Type B pancreatic cell (in vitro differentiated cells): ENCODE data around the gene SRGN. TPM values are rescaled to one million over a fixed set of nuclear protein-coding genes. Genes with fewer than 3 reads are reported as not detected.

ENCODE experiments used
- DNase-seq: peaks from one replicate; pipeline ENCODE4 v3.0.0; 2021; ENCODE audit warnings: mixed read lengths; ENCODE audit not compliant: unreplicated experiment; ENCODE audit errors: extremely low spot score
- H3K27ac Mint-ChIP-seq: 2 replicates; pipeline ENCODE4 v1.8.0; 2021; ENCODE audit warnings: mild to moderate bottlenecking, mixed read lengths
- H3K27me3 Mint-ChIP-seq: 2 replicates; pipeline ENCODE4 v1.8.0; 2021; ENCODE audit warnings: mixed read lengths
- H3K36me3 Mint-ChIP-seq: 2 replicates; pipeline ENCODE4 v1.8.0; 2021; ENCODE audit warnings: mixed read lengths
- H3K4me1 Mint-ChIP-seq: one replicate; pipeline ENCODE4 v1.8.0; 2021; ENCODE audit warnings: mixed read lengths; ENCODE audit not compliant: unreplicated experiment
- H3K4me3 Mint-ChIP-seq: 2 replicates; pipeline ENCODE4 v1.8.0; 2021; ENCODE audit warnings: mild to moderate bottlenecking, mixed read lengths
- H3K9me3 Mint-ChIP-seq: 2 replicates; pipeline ENCODE4 v1.8.0; 2021; ENCODE audit warnings: mixed read lengths
- total RNA-seq: library from RNA; stranded (reverse); gene quantifications from 2 replicates; pipeline ENCODE4 v1.2.1, GENCODE V29; 2021; ENCODE audit warnings: low replicate concordance
- TF ChIP-seq, protein P1 (sequence below): fragments of 200-600 bp; sonication (generic); conservative IDR thresholded peaks from 2 replicates; pipeline ENCODE4 v1.5.0; 2021; ENCODE audit warnings: antibody characterized with exemption, mild to moderate bottlenecking

The SRGN gene
- total RNA-seq, 1 donor from 2014 or later = not detected

DNA sequence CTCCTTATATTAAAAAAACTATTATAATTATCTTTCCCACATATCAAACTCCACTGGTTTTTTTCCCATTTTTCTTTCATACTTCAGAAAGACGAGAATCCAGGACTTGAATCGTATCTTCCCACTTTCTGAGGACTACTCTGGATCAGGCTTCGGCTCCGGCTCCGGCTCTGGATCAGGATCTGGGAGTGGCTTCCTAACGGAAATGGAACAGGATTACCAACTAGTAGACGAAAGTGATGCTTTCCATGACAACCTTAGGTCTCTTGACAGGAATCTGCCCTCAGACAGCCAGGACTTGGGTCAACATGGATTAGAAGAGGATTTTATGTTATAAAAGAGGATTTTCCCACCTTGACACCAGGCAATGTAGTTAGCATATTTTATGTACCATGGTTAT lies 15.9 kb downstream of the SRGN start:
- H3K36me3 Mint-ChIP-seq = no peaks in the 10 kb centered on the region
- TF ChIP-seq, protein P1, sequence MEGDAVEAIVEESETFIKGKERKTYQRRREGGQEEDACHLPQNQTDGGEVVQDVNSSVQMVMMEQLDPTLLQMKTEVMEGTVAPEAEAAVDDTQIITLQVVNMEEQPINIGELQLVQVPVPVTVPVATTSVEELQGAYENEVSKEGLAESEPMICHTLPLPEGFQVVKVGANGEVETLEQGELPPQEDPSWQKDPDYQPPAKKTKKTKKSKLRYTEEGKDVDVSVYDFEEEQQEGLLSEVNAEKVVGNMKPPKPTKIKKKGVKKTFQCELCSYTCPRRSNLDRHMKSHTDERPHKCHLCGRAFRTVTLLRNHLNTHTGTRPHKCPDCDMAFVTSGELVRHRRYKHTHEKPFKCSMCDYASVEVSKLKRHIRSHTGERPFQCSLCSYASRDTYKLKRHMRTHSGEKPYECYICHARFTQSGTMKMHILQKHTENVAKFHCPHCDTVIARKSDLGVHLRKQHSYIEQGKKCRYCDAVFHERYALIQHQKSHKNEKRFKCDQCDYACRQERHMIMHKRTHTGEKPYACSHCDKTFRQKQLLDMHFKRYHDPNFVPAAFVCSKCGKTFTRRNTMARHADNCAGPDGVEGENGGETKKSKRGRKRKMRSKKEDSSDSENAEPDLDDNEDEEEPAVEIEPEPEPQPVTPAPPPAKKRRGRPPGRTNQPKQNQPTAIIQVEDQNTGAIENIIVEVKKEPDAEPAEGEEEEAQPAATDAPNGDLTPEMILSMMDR = no peak
- H3K27ac Mint-ChIP-seq = no peak overlapping the region
- no peaks in the 10 kb centered on the region for H3K4me1 Mint-ChIP-seq
- H3K4me3 Mint-ChIP-seq = no peak overlapping the region
- H3K9me3 Mint-ChIP-seq = no peaks in the 10 kb centered on the region
- DNase-seq = no peak
- peaks cover 22% of the 10 kb centered on the region for H3K27me3 Mint-ChIP-seq

DNA sequence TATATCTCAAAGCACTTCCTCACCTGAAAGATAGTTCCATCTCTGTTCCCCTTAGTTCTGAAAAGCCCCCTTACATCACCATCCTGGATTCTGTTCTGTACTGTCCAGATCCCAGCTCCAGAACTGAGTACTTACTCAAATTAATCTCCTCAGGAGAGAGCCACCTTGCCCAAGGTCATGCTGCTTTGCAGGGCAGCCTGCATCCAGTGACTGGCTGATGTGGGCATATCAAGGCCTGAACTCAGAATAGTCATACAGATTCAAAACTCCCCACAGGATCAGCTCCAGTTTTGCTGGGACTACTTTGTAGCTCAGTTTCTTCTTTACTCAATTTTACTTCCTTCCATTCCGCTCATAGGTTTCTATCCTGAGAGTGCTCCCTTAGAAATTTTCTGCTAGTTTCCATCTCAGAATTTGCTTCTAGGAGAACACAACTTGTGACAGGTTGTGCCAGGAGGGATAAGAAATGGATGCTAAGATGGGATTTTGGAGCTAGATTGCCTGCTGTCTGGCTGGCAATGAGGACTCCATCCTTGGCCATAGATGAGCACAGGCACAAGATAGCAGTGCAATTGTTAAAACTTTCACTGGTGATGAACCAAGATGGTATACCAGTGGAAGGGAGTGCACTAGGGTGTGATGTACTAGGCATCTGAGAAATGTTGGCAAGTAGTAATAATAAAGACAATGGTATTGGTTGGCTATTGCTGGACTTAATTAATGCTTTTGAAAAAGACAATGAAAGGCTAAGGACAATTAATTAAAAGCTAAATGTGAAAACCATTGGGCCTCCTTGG lies 17.3 kb downstream of the SRGN start:
- Mint-ChIP-seq H3K36me3 (no peaks in the 10 kb centered on the region), H3K27ac (no peak overlapping the region), H3K4me3 (no peak overlapping the region), H3K27me3 (peaks cover 22% of the 10 kb centered on the region), H3K9me3 (no peaks in the 10 kb centered on the region), H3K4me1 (no peaks in the 10 kb centered on the region)
- TF ChIP-seq, protein P1 = no peak
- no peak for DNase-seq

DNA sequence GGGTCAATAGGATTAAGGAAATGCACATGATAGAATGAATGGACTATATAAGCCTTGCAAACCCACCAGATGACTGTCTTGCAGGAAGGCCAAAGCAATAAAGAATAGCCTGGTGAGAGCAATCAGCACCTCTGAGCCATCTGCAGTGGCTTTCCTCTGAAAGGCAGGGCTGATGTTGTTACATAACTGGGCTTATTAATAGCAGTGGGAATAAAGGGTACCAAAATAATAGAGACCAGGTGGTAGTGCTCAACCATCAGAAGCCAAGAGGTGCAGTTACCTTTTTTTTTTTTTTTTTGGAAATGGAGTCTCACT lies 19.2 kb downstream of the SRGN start:
- DNase-seq = no peak
- Mint-ChIP-seq H3K4me1 (no peaks in the 10 kb centered on the region), H3K27ac (no peak overlapping the region), H3K36me3 (no peaks in the 10 kb centered on the region), H3K4me3 (no peak overlapping the region), H3K9me3 (no peaks in the 10 kb centered on the region), H3K27me3 (peaks cover 25% of the 10 kb centered on the region)
- TF ChIP-seq, protein P1 = no peak

DNA sequence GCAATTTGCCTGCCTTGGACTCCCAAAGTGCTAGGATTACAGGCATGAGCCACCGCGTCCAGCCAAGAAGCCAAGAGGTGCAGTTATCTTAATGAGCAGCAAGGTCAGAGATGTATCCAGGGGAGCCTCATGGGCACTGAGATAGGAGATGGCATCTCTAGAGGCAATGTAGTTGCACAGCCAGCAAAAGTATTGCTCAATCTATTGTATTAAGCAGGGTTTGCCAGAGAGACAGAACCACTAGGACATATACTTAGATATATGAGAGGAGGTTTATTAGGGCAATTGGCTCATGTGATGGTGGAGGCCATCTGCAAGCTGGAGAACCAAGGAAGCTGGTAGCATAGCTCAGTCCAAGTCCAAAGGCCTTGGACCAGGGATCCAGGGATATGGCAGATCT lies 19.8 kb downstream of the SRGN start:
- Mint-ChIP-seq H3K4me3 (no peak overlapping the region), H3K27me3 (peaks cover 22% of the 10 kb centered on the region), H3K9me3 (no peaks in the 10 kb centered on the region), H3K4me1 (no peaks in the 10 kb centered on the region), H3K36me3 (no peaks in the 10 kb centered on the region), H3K27ac (no peak overlapping the region)
- TF ChIP-seq, protein P1 = no peak
- no peak for DNase-seq

DNA sequence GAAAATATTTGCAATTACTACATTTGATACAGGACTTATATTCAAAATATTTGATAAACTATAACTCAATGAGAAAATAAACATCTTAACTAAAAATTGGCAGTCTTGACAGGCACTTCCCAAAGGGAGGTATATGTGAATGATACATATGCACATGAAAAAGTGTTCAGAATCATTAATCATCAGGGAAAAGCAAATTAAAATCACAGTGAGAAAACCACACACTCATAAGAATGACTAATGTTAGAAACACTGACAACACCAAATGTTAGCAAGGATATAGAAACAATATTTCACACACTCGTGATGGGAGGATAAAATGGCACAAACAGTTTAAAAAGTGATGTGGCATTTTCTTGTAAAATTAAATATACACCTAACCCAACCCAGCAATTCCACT lies 32.0 kb downstream of the SRGN start:
- no peak for DNase-seq
- no peak overlapping the region for H3K4me3 Mint-ChIP-seq
- H3K27me3 Mint-ChIP-seq = no peaks in the 10 kb centered on the region
- H3K4me1 Mint-ChIP-seq = peaks cover 4% of the 10 kb centered on the region
- TF ChIP-seq, protein P1 = no peak
- no peaks in the 10 kb centered on the region for H3K9me3 Mint-ChIP-seq
- no peak overlapping the region for H3K27ac Mint-ChIP-seq
- H3K36me3 Mint-ChIP-seq = no peaks in the 10 kb centered on the region
